DND-41 (cell line): ENCODE measurements around the gene MTG2.

Source experiments
- ATAC-seq: fragments of 200-7000 bp; cut with Tn5 transposase; 3 replicates; pipeline ENCODE4 v1.9.1; 2021; ENCODE audit warnings: low read depth; ENCODE audit not compliant: insufficient read depth
- DNase-seq: peaks from one replicate; pipeline ENCODE4 v3.0.0-alpha.2; 2020
- H2AFZ ChIP-seq: 2 replicates; pipeline ENCODE4 v1.6.0; 2012; ENCODE audit warnings: low read depth, low read length
- H3K27ac ChIP-seq: 2 replicates; pipeline ENCODE4 v1.5.1; 2012; ENCODE audit warnings: low read length, inconsistent platforms
- H3K27me3 ChIP-seq: fragments of 200-600 bp; sonication (generic); 2 replicates; pipeline ENCODE4 v1.6.0; 2012; ENCODE audit warnings: low read length, mild to moderate bottlenecking, inconsistent platforms; ENCODE audit not compliant: insufficient read depth, poor library complexity
- H3K36me3 ChIP-seq: 2 replicates; pipeline ENCODE4 v1.5.1; 2012; ENCODE audit warnings: low read length, inconsistent platforms; ENCODE audit not compliant: insufficient read depth
- H3K4me1 ChIP-seq: 2 replicates; pipeline ENCODE4 v1.5.1; 2012; ENCODE audit warnings: mild to moderate bottlenecking, low read length; ENCODE audit not compliant: insufficient read depth
- H3K4me2 ChIP-seq: 2 replicates; pipeline ENCODE4 v1.6.0; 2012; ENCODE audit warnings: mild to moderate bottlenecking, moderate library complexity, low read length, inconsistent platforms; ENCODE audit not compliant: insufficient read depth
- H3K4me3 ChIP-seq, 2 experiments: fragments of 200-600 bp in 1 of 2; shearing (Covaris generic) in 1 of 2; 2 replicates each; pipeline ENCODE4 v1.5.1; 2012 to 2016; ENCODE audit warnings: inconsistent platforms in 2 of 2, low read length in 2 of 2, mild to moderate bottlenecking in 2 of 2, low read depth in 1 of 2, moderate library complexity in 1 of 2
- H3K79me2 ChIP-seq: 2 replicates; pipeline ENCODE4 v1.6.0; 2012; ENCODE audit warnings: low read length, inconsistent platforms; ENCODE audit not compliant: insufficient read depth
- H3K9ac ChIP-seq: 2 replicates; pipeline ENCODE4 v1.6.0; 2012; ENCODE audit warnings: low read depth, mild to moderate bottlenecking, inconsistent platforms, low read length, moderate library complexity
- H3K9me3 ChIP-seq: 2 replicates; pipeline ENCODE4 v1.5.1; 2012; ENCODE audit warnings: low read length, moderate library complexity, mild to moderate bottlenecking, inconsistent platforms; ENCODE audit not compliant: insufficient read depth, severe bottlenecking
- H4K20me1 ChIP-seq: 2 replicates; pipeline ENCODE4 v1.6.0; 2012; ENCODE audit warnings: low read length; ENCODE audit not compliant: insufficient read depth
- EZH2 ChIP-seq: IDR thresholded peaks from 3 replicates; pipeline ENCODE4 v1.6.1; 2012; ENCODE audit warnings: borderline replicate concordance, low read depth, mild to moderate bottlenecking, moderate library complexity, low read length, inconsistent platforms; ENCODE audit not compliant: severe bottlenecking
- TF ChIP-seq, protein P1 (sequence below): IDR thresholded peaks from 2 replicates; pipeline ENCODE4 v1.5.1; 2012; ENCODE audit warnings: borderline replicate concordance, low read length, moderate library complexity, mild to moderate bottlenecking; ENCODE audit not compliant: poor library complexity, severe bottlenecking; ENCODE audit errors: extremely low read depth

MTG2 gene

DNA sequence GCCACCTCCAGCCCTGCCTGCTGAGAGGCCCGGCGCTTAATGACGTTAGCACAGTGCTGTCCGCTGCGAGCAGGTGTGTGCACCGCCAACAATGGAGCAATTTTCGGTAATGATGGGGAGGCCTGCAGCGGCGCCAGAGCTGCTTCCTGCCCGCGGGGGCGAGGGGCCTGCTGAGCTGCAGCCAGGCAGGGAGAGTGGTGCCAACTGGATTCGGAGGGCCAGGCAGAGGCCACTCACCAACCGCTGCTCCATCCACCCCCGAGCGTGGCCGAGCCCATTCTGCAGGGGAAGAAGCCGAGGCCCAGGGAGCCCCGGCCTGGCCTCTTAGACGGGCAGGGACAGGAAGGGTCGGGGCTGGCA, 27.6 kb downstream of the MTG2 start:
- no peak for TF ChIP-seq EZH2
- TF ChIP-seq, protein P1, sequence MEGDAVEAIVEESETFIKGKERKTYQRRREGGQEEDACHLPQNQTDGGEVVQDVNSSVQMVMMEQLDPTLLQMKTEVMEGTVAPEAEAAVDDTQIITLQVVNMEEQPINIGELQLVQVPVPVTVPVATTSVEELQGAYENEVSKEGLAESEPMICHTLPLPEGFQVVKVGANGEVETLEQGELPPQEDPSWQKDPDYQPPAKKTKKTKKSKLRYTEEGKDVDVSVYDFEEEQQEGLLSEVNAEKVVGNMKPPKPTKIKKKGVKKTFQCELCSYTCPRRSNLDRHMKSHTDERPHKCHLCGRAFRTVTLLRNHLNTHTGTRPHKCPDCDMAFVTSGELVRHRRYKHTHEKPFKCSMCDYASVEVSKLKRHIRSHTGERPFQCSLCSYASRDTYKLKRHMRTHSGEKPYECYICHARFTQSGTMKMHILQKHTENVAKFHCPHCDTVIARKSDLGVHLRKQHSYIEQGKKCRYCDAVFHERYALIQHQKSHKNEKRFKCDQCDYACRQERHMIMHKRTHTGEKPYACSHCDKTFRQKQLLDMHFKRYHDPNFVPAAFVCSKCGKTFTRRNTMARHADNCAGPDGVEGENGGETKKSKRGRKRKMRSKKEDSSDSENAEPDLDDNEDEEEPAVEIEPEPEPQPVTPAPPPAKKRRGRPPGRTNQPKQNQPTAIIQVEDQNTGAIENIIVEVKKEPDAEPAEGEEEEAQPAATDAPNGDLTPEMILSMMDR = no peak
- Histone ChIP-seq H4K20me1 (peaks cover 34% of the 10 kb centered on the region), H3K9me3 (no peaks in the 10 kb centered on the region), H2AFZ (no peak overlapping the region), H3K4me2 (no peak overlapping the region), H3K36me3 (no peaks in the 10 kb centered on the region), H3K79me2 (no peaks in the 10 kb centered on the region), H3K4me1 (no peaks in the 10 kb centered on the region), H3K9ac (no peak overlapping the region), H3K27me3 (peaks cover 3% of the 10 kb centered on the region), H3K27ac (no peak overlapping the region), H3K4me3 (no peak overlapping the region)
- ATAC-seq = no peak
- DNase-seq = no peak

DNA sequence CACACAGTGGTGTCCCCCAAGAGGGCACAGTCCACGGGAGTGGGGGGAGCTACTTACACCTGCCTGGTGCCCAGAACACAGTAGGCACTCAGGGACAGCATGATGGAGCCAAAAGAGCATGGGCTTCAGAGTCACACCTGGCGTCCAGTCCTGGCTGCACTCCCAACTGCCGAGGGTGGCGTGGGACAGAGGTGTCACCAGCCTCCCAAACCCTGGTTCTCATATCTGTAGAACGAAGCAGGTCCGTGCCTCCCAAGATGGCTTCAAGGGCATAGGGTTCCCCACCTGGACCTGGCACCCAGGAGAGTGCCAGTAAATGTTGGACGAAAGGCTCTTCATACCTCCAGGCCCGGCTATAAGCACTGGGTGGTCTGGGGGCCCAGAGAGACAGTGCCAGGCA, 28.4 kb downstream of the MTG2 start:
- H3K9ac ChIP-seq = no peak overlapping the region
- no peaks in the 10 kb centered on the region for H3K79me2 ChIP-seq
- peaks cover 39% of the 10 kb centered on the region for H4K20me1 ChIP-seq
- peaks cover 3% of the 10 kb centered on the region for H3K27me3 ChIP-seq
- no peak for ATAC-seq
- no peak overlapping the region for H3K4me3 ChIP-seq
- no peaks in the 10 kb centered on the region for H3K4me1 ChIP-seq
- H3K9me3 ChIP-seq = no peaks in the 10 kb centered on the region
- TF ChIP-seq, protein P1 = no peak
- no peak for TF ChIP-seq EZH2
- no peaks in the 10 kb centered on the region for H3K36me3 ChIP-seq
- H2AFZ ChIP-seq = no peak overlapping the region
- H3K4me2 ChIP-seq = no peak overlapping the region
- no peak for DNase-seq
- no peak overlapping the region for H3K27ac ChIP-seq

DNA sequence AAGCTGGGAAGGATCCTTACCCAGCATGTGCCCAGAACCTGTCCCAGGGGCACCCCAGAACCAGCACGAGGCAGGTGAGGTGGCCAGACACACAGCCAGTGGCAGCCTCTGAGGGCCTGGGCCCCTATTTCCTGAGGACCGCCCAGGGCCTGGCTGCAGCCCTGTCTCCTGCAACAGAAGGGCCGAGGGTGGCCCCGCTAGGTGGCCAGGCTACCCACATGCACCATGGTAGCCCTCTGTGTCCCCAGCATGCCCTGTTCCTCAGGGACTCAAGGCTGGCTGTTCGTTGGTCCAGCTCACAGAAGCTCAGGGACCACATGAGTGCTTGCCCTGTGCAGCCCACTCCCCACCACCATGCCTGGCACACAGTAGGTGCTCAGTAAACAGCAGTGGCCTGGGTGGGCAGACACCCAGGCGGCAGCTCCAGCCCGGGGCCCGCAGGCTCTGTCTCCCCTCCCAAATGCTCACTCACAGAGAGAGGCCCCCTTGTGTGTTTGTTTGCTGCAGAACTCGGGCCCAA, 29.0 kb downstream of the MTG2 start:
- Histone ChIP-seq H4K20me1 (peaks cover 42% of the 10 kb centered on the region), H3K9ac (no peak overlapping the region), H3K36me3 (no peaks in the 10 kb centered on the region), H3K4me3 (no peak overlapping the region), H2AFZ (no peak overlapping the region), H3K9me3 (no peaks in the 10 kb centered on the region), H3K4me2 (no peak overlapping the region), H3K4me1 (no peaks in the 10 kb centered on the region), H3K27ac (no peak overlapping the region), H3K79me2 (no peaks in the 10 kb centered on the region), H3K27me3 (peaks cover 3% of the 10 kb centered on the region)
- no peak for ATAC-seq
- TF ChIP-seq EZH2 = no peak
- TF ChIP-seq, protein P1 = no peak
- DNase-seq = no peak

DNA sequence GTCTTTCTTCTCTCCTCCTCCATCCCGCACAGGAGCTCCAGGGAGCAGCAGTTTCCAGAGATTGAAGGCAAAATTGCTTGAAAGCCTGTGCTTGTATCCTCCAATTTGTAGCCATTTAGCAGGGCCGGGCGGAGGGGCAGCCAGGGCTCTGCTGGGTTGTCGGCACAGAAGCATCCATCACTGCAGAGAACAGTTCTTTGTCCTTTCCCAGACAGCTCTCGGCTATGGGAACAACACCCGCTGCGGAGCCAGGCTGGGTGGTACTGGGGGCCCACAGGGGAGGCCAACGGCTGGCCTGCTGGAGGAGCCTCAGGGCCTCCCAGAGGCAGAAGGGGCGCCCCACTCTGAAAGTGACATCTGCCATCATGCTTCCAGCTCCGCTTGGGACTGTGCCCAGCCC, 29.5 kb downstream of the MTG2 start:
- no peak overlapping the region for H3K27ac ChIP-seq
- H3K79me2 ChIP-seq = no peaks in the 10 kb centered on the region
- H3K9ac ChIP-seq = no peak overlapping the region
- no peaks in the 10 kb centered on the region for H3K36me3 ChIP-seq
- H3K4me3 ChIP-seq = no peak overlapping the region
- peaks cover 3% of the 10 kb centered on the region for H3K27me3 ChIP-seq
- peaks cover 43% of the 10 kb centered on the region for H4K20me1 ChIP-seq
- H2AFZ ChIP-seq = no peak overlapping the region
- no peak for DNase-seq
- TF ChIP-seq, protein P1 = no peak
- TF ChIP-seq EZH2 = no peak
- H3K4me2 ChIP-seq = no peak overlapping the region
- H3K4me1 ChIP-seq = no peaks in the 10 kb centered on the region
- ATAC-seq = no peak
- no peaks in the 10 kb centered on the region for H3K9me3 ChIP-seq
